Brain microvascular endothelial cell (primary cell): ENCODE data around the gene ANP32B.

Source experiments
- DNase-seq: peaks from one replicate; pipeline ENCODE4 v3.0.0-alpha.2; 2020
- H3K27ac ChIP-seq: fragments of 250-450 bp; sonication (Bioruptor Pico); 2 replicates; pipeline ENCODE4 v1.5.1; 2020; ENCODE audit warnings: mild to moderate bottlenecking, moderate library complexity
- H3K27me3 ChIP-seq: fragments of 250-450 bp; sonication (Bioruptor Pico); replicated peaks from 2 replicates; pipeline ENCODE4 v1.5.1; 2020; ENCODE audit warnings: mild to moderate bottlenecking
- H3K36me3 ChIP-seq: fragments of 250-450 bp; sonication (Bioruptor Pico); replicated peaks from 2 replicates; pipeline ENCODE4 v1.5.1; 2020; ENCODE audit warnings: mild to moderate bottlenecking
- H3K4me3 ChIP-seq: 2 replicates; pipeline ENCODE4 v1.5.1; 2011; ENCODE audit warnings: low read depth, mild to moderate bottlenecking, control low read depth, low read length, moderate library complexity
- CTCF ChIP-seq: IDR thresholded peaks from 2 replicates; pipeline ENCODE4 v1.5.1; 2011; ENCODE audit warnings: low read depth, mild to moderate bottlenecking, moderate library complexity, low read length, control low read depth, inconsistent platforms; ENCODE audit errors: missing control alignments
- in situ Hi-C: cut with HindIII; loops from 2 replicates; pipeline ENCODE4 v1.10.0; 2017; ENCODE audit warnings: low sequenced_read_pairs, low pct_ligation_motif_present

The ANP32B gene

GRCh38 chr9:98064623-98065392 lies 81.7 kb downstream of the ANP32B start:
- Histone ChIP-seq H3K4me3 (no peak overlapping the region), H3K36me3 (peaks cover 57% of the 10 kb centered on the region), H3K27ac (no peak overlapping the region), H3K27me3 (no peaks in the 10 kb centered on the region)
- no peak for DNase-seq
- in situ Hi-C loops: no loop called here
- no peak for TF ChIP-seq CTCF
